Nephron (organoid): Measurements from ENCODE around the gene KIAA0825.

Source experiments
- H3K27ac Mint-ChIP-seq, 3 experiments: 2 replicates each; pipeline ENCODE4 v1.8.0; 2020; ENCODE audit warnings: mixed read lengths in 3 of 3, mild to moderate bottlenecking in 2 of 3, moderate library complexity in 1 of 3
- H3K27me3 Mint-ChIP-seq: 2 replicates; pipeline ENCODE4 v1.8.0; 2021; ENCODE audit warnings: low read depth, mild to moderate bottlenecking, moderate library complexity, mixed read lengths
- H3K36me3 Mint-ChIP-seq: 2 replicates; pipeline ENCODE4 v1.8.0; 2020; ENCODE audit warnings: low read depth, mixed read lengths
- H3K4me1 Mint-ChIP-seq: 2 replicates; pipeline ENCODE4 v1.8.0; 2020; ENCODE audit warnings: mixed read lengths
- H3K4me3 Mint-ChIP-seq, 3 experiments: 2 replicates each; pipeline ENCODE4 v1.8.0; 2020; ENCODE audit warnings: mild to moderate bottlenecking in 3 of 3, mixed read lengths in 3 of 3, moderate library complexity in 2 of 3
- H3K9me3 Mint-ChIP-seq: 2 replicates; pipeline ENCODE4 v1.8.0; 2020; ENCODE audit warnings: mixed read lengths
- TF ChIP-seq, protein P1 (sequence below), 3 experiments: fragments of 200-600 bp; sonication (generic); IDR thresholded peaks; one replicate each; pipeline ENCODE4 v1.5.0; 2021; ENCODE audit warnings: antibody characterized with exemption in 3 of 3; ENCODE audit not compliant: unreplicated experiment in 3 of 3

The KIAA0825 gene

DNA sequence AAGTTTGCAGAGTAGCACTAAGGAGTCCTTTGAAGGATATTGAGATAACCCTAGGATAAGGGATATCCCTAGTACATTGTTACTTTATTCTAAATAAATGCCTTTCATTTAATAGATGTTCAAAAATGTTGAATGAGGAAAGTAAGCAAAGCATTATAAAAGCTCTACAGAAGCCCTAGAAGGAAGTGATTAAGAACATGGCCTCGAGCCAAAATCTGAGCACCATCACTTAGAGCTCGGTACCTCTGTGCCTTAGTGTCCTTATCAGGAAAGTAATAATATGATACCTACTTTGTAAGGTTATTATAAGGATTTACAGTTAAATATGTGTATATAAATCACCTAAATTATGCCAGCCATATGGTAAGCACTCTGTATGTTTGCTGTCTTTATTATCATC, 242.6 kb downstream of the KIAA0825 start:
- no peaks in the 10 kb centered on the region for H3K9me3 Mint-ChIP-seq
- no peak overlapping the region for H3K27ac Mint-ChIP-seq
- TF ChIP-seq, protein P1, sequence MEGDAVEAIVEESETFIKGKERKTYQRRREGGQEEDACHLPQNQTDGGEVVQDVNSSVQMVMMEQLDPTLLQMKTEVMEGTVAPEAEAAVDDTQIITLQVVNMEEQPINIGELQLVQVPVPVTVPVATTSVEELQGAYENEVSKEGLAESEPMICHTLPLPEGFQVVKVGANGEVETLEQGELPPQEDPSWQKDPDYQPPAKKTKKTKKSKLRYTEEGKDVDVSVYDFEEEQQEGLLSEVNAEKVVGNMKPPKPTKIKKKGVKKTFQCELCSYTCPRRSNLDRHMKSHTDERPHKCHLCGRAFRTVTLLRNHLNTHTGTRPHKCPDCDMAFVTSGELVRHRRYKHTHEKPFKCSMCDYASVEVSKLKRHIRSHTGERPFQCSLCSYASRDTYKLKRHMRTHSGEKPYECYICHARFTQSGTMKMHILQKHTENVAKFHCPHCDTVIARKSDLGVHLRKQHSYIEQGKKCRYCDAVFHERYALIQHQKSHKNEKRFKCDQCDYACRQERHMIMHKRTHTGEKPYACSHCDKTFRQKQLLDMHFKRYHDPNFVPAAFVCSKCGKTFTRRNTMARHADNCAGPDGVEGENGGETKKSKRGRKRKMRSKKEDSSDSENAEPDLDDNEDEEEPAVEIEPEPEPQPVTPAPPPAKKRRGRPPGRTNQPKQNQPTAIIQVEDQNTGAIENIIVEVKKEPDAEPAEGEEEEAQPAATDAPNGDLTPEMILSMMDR (IDR thresholded peaks at IDR 0.05; ENCODE audit: unreplicated experiment in 3 of 3): no peak
- H3K4me1 Mint-ChIP-seq: no peaks in the 10 kb centered on the region
- no peaks in the 10 kb centered on the region for H3K27me3 Mint-ChIP-seq
- no peak overlapping the region for H3K4me3 Mint-ChIP-seq
- no peaks in the 10 kb centered on the region for H3K36me3 Mint-ChIP-seq

DNA sequence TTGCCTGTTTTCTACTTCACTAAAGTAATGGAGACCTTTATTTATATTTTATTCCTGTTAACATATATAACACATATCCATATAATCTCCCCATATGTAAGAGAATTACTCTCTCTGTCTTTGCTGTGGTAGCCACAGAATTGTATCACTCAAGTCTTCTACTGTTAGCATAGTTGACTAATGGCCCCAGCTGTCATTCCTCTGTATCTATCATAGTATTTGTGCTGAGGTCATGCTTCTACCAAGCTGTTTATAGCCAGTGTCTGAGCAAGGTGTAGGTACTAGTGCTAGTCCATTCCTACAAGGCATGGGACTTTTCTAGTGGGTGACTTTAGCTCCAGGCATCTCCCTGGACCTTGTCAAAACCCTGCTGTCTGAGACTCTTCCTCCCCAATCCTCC, 244.1 kb downstream of the KIAA0825 start:
- TF ChIP-seq, protein P1 (IDR thresholded peaks at IDR 0.05; ENCODE audit: unreplicated experiment in 3 of 3): no peak

DNA sequence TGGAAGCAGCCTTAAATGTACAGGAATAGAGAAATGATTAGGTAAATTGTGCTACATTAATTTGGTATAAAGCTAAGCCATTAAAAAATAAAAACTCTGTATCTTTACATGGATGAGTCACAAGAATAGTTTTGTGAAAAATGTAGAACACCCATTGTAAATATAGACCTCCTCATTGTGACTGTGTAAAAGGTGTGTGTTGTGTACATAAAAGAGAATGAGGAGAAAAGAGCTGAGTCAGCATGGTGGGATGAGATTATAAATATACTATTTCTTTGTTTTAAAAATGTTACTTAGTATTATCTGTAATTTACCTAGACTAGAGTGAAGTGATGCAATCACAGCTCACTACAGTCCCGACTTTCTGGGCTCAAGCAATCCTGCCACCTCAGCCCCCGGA, 250.5 kb downstream of the KIAA0825 start:
- Mint-ChIP-seq H3K27me3 (no peaks in the 10 kb centered on the region), H3K4me1 (no peaks in the 10 kb centered on the region), H3K36me3 (no peaks in the 10 kb centered on the region), H3K4me3 (no peak overlapping the region), H3K27ac (no peak overlapping the region), H3K9me3 (peaks cover 4% of the 10 kb centered on the region)
- TF ChIP-seq, protein P1 (IDR thresholded peaks at IDR 0.05; ENCODE audit: unreplicated experiment in 3 of 3): no peak

More for the DNA sequence above, 244.1 kb downstream of the KIAA0825 start:
- no peaks in the 10 kb centered on the region for H3K36me3 Mint-ChIP-seq
- H3K4me1 Mint-ChIP-seq: no peaks in the 10 kb centered on the region
- no peak overlapping the region for H3K27ac Mint-ChIP-seq
- no peak overlapping the region for H3K4me3 Mint-ChIP-seq
- H3K27me3 Mint-ChIP-seq: no peaks in the 10 kb centered on the region
- no peaks in the 10 kb centered on the region for H3K9me3 Mint-ChIP-seq

DNA sequence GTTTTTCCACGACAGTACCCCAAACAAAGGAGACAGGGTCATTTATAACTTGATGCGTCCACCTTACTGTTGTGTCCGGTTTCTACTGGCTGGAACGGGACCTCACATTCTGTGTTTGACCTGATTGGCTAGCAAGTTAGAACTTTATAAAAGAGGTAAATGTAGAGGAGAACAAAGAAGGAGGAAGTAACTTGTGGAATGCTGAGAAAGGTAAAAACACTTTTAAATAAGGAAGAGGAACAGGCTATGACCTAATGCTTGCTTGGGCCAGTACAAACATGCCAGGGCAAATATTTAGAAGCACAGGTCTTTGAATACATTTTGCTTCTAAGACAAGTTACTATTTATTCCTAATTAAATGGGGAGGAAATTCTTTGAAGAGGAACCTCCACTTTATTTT, 251.6 kb downstream of the KIAA0825 start:
- Mint-ChIP-seq H3K4me1 (no peaks in the 10 kb centered on the region), H3K27ac (no peak overlapping the region), H3K9me3 (peaks cover 4% of the 10 kb centered on the region)

DNA sequence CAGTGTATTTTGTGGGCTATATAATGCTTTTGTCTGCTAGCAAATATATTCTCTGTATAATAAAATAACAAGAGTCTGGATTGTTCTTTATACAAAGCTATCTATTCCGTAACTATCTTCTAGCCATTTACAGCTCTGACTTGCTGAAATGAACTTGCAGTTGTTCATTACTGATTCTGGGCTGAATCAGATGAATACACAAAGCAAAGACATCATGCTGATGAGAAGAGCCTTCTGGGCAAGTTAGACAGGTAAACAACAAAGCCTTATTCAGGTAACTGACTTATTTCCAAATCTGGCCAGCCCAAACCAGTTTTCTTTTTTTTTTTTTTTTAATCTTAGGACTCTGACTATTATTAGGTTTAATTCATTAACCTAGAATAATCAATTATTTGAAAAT, 255.5 kb downstream of the KIAA0825 start:
- H3K9me3 Mint-ChIP-seq: peaks cover 4% of the 10 kb centered on the region

More for the DNA sequence above, 251.6 kb downstream of the KIAA0825 start:
- Mint-ChIP-seq H3K27me3 (no peaks in the 10 kb centered on the region), H3K36me3 (no peaks in the 10 kb centered on the region), H3K4me3 (no peak overlapping the region)
- TF ChIP-seq, protein P1 (IDR thresholded peaks at IDR 0.05; ENCODE audit: unreplicated experiment in 3 of 3): no peak

More for the DNA sequence above, 255.5 kb downstream of the KIAA0825 start:
- H3K4me1 Mint-ChIP-seq: no peaks in the 10 kb centered on the region
- TF ChIP-seq, protein P1 (IDR thresholded peaks at IDR 0.05; ENCODE audit: unreplicated experiment in 3 of 3): no peak
- no peak overlapping the region for H3K4me3 Mint-ChIP-seq
- no peaks in the 10 kb centered on the region for H3K27me3 Mint-ChIP-seq
- H3K27ac Mint-ChIP-seq: no peak overlapping the region
- no peaks in the 10 kb centered on the region for H3K36me3 Mint-ChIP-seq
